HepG2 (cell line): Measurements from ENCODE around the gene RTEL1. TPM values are rescaled to one million over a fixed set of nuclear protein-coding genes. Genes with fewer than 3 reads are reported as not detected.
A peak's percentile ranks its signal among the peaks of the same experiment; 100 is the strongest.

ENCODE experiments used
- GATAD2A ChIP-seq: IDR thresholded peaks from 2 replicates; pipeline ENCODE4 v1.6.1; 2016
- JDP2 ChIP-seq: sonication (generic); formaldehyde crosslinking; IDR thresholded peaks from 2 replicates; pipeline ENCODE4 v1.8.1; 2022; ENCODE audit warnings: missing genetic modification reagents, borderline replicate concordance
- NFIB ChIP-seq: sonication (generic); formaldehyde crosslinking; IDR thresholded peaks from 2 replicates; pipeline ENCODE4 v1.9.0; 2021; ENCODE audit warnings: missing genetic modification reagents, mild to moderate bottlenecking, borderline replicate concordance
- PLRG1 ChIP-seq: fragments of 450-650 bp; conservative IDR thresholded peaks from 2 replicates; pipeline ENCODE4 v1.6.1; 2016
- SMAD3 ChIP-seq: sonication (generic); formaldehyde crosslinking; IDR thresholded peaks from 2 replicates; pipeline ENCODE4 v1.4.0; 2020; ENCODE audit warnings: missing genetic modification reagents
- ZNF441 ChIP-seq: sonication (generic); formaldehyde crosslinking; IDR thresholded peaks from 2 replicates; pipeline ENCODE4 v1.7.0; 2021; ENCODE audit warnings: missing genetic modification reagents, borderline replicate concordance
- polyA plus RNA-seq, 8 experiments: library from polyadenylated mRNA; depleted of rRNA in 3 of 8; stranded (reverse) in 7 of 8; unstranded in 1 of 8; fragments of >200 nt; fragmentation: Illumina TruSeq in 4 of 8; extraction: Trizol in 4 of 8; gene quantifications; 2 replicates each; pipeline versions ENCODE4 v1.2.1 to v1.2.3, GENCODE V29; 2011 to 2016; ENCODE audit warnings: low read depth in 4 of 8, missing spikeins in 1 of 8, mixed read lengths in 1 of 8; ENCODE audit not compliant: insufficient read depth in 1 of 8
- total RNA-seq, 5 experiments: library from RNA; depleted of rRNA; stranded (reverse); fragments of >200 nt; fragmentation: Illumina TruSeq; extraction: Trizol; gene quantifications; 2 replicates each; pipeline ENCODE4 v1.2.3, GENCODE V29; 2016; ENCODE audit warnings: low read depth in 1 of 5
- TF ChIP-seq, protein P1 (sequence below): sonication (generic); formaldehyde crosslinking; IDR thresholded peaks from 2 replicates; pipeline ENCODE4 v1.4.0; 2020; ENCODE audit warnings: missing genetic modification reagents
- TF ChIP-seq, protein P2 (sequence below): sonication (generic); formaldehyde crosslinking; IDR thresholded peaks from 2 replicates; pipeline ENCODE4 v1.5.1; 2020; ENCODE audit warnings: missing genetic modification reagents, mild to moderate bottlenecking, borderline replicate concordance
- TF ChIP-seq, protein P3 (sequence below): sonication (generic); formaldehyde crosslinking; IDR thresholded peaks from 2 replicates; pipeline ENCODE4 v1.4.0; 2020; ENCODE audit warnings: missing genetic modification reagents
- TF ChIP-seq, protein P4 (sequence below): sonication (generic); formaldehyde crosslinking; IDR thresholded peaks from 2 replicates; pipeline ENCODE4 v1.4.0; 2020; ENCODE audit warnings: missing genetic modification reagents

The RTEL1 gene
- total and polyA plus RNA-seq, 2 of the 13 experiments (the other 11 are each of a cell fraction or from before 2014, with no cell fraction given), result 21.8 to 36.4 TPM

DNA sequence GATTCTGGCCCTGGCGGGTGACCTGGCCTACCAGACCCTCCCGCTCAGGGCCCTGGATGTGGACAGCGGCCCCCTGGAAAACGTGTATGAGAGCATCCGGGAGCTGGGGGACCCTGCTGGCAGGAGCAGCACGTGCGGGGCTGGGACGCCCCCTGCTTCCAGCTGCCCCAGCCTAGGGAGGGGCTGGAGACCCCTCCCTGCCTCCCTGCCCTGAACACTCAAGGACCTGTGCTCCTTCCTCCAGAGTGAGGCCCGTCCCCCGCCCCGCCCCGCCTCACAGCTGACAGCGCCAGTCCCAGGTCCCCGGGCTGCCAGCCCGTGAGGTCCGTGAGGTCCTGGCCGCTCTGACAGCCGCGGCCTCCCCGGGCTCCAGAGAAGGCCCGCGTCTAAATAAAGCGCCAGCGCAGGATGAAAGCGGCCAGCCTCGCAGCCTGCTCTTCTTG is 80.6 kb downstream of the RTEL1 start (continued):
- TF ChIP-seq, protein P1, sequence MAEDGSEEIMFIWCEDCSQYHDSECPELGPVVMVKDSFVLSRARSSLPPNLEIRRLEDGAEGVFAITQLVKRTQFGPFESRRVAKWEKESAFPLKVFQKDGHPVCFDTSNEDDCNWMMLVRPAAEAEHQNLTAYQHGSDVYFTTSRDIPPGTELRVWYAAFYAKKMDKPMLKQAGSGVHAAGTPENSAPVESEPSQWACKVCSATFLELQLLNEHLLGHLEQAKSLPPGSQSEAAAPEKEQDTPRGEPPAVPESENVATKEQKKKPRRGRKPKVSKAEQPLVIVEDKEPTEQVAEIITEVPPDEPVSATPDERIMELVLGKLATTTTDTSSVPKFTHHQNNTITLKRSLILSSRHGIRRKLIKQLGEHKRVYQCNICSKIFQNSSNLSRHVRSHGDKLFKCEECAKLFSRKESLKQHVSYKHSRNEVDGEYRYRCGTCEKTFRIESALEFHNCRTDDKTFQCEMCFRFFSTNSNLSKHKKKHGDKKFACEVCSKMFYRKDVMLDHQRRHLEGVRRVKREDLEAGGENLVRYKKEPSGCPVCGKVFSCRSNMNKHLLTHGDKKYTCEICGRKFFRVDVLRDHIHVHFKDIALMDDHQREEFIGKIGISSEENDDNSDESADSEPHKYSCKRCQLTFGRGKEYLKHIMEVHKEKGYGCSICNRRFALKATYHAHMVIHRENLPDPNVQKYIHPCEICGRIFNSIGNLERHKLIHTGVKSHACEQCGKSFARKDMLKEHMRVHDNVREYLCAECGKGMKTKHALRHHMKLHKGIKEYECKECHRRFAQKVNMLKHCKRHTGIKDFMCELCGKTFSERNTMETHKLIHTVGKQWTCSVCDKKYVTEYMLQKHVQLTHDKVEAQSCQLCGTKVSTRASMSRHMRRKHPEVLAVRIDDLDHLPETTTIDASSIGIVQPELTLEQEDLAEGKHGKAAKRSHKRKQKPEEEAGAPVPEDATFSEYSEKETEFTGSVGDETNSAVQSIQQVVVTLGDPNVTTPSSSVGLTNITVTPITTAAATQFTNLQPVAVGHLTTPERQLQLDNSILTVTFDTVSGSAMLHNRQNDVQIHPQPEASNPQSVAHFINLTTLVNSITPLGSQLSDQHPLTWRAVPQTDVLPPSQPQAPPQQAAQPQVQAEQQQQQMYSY (CRISPR knock-in tag), result no peak
- TF ChIP-seq NFIB (CRISPR knock-in tag), result 0 out of 2 replicates have a peak, but pooled peaks have one; percentile 86
- TF ChIP-seq GATAD2A (CRISPR knock-in tag), result no peak
- no peak for TF ChIP-seq JDP2 (CRISPR knock-in tag)
- TF ChIP-seq, protein P2, sequence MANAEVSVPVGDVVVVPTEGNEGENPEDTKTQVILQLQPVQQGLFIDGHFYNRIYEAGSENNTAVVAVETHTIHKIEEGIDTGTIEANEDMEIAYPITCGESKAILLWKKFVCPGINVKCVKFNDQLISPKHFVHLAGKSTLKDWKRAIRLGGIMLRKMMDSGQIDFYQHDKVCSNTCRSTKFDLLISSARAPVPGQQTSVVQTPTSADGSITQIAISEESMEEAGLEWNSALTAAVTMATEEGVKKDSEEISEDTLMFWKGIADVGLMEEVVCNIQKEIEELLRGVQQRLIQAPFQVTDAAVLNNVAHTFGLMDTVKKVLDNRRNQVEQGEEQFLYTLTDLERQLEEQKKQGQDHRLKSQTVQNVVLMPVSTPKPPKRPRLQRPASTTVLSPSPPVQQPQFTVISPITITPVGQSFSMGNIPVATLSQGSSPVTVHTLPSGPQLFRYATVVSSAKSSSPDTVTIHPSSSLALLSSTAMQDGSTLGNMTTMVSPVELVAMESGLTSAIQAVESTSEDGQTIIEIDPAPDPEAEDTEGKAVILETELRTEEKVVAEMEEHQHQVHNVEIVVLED (CRISPR knock-in tag), result no peak
- no peak for TF ChIP-seq ZNF441
- TF ChIP-seq SMAD3 (CRISPR knock-in tag), result no peak
- TF ChIP-seq PLRG1, result no peak
- TF ChIP-seq, protein P3, sequence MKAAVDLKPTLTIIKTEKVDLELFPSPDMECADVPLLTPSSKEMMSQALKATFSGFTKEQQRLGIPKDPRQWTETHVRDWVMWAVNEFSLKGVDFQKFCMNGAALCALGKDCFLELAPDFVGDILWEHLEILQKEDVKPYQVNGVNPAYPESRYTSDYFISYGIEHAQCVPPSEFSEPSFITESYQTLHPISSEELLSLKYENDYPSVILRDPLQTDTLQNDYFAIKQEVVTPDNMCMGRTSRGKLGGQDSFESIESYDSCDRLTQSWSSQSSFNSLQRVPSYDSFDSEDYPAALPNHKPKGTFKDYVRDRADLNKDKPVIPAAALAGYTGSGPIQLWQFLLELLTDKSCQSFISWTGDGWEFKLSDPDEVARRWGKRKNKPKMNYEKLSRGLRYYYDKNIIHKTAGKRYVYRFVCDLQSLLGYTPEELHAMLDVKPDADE (CRISPR knock-in tag), result no peak; the same call in 1 of the 2 replicates
- TF ChIP-seq, protein P4, sequence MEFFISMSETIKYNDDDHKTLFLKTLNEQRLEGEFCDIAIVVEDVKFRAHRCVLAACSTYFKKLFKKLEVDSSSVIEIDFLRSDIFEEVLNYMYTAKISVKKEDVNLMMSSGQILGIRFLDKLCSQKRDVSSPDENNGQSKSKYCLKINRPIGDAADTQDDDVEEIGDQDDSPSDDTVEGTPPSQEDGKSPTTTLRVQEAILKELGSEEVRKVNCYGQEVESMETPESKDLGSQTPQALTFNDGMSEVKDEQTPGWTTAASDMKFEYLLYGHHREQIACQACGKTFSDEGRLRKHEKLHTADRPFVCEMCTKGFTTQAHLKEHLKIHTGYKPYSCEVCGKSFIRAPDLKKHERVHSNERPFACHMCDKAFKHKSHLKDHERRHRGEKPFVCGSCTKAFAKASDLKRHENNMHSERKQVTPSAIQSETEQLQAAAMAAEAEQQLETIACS (CRISPR knock-in tag), result no peak
